Embryonic facial prominence (tissue), 1 donor: ENCODE measurements around the gene ARF6.
"Not testable (repeated sequence)": the region's sequence is repeated elsewhere in the genome, so short reads cannot be mapped to it uniquely, and the experiment has no call there.

Experiments
- DNase-seq: peaks from one replicate; pipeline ENCODE4 v3.0.0-alpha.2; 2016; ENCODE audit errors: extremely low spot score

The ARF6 gene

DNA sequence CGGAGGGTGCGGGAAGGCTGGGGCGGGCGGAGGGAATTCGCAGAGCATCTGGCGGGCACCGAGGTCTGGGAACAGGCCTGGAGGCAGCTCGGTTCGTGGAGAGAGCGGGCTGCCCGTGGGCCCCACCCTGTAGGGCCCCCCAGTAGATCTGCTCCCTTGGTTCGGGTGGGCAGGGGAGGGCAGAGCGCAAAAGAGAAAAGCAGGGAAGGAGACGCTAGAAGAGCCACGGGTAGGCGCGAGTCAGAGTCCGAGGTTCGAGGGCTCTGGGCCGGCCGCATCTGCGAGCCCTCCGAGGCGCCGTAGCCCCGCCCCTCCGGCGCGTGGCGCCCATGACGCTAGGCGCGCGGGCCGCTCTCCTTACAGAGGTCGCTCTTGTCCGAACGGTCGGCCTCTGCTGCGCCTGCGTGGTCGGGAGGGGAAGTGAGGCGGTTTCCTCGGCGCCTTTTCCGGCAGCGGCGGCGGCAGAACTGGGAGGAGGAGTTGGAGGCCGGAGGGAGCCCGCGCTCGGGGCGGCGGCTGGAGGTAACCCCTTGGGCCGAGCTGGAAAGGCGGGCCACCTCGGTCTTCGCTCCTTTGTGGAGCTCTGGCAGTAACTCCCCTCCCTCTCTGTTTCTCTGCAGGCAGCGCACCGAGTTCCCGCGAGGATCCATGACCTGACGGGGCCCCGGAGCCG is at the start of gene ARF6:
ARF6 (plus strand) TSS at position 447 of the 673 bp plus-strand sequence. CDS start 655 bp downstream, outside the sequence.
- peak; percentile 91 for DNase-seq

DNA sequence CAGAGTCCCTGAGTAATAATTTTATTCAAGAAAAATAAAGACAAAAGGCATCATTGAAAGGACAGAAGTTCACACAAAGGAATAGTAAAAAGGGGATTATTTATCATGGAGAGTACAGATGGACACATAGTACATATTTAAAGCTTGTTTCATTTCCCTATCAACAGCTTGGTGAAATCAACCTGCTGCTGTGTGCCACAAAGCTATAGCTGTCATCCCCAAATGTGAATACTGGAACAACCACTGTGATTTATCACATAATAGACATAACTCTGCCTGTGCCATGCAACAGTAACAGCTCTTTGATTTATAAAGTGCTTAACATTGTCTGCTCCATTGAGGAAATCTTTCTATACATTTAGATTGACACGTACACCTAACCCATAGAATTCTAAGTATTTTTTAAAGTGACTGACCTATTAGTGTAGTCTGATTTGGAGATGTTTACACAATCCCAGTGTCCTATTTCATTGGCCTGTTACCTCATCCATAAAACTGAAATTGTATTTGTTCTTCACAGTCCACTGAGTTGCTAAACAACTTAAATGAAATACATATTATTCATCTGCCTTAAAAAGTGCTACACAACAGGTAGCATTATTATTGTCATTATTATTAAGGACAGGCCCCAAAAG is 43.6 kb upstream of the ARF6 start:
- DNase-seq: no peak

- no peak for DNase-seq
These were observed 41.1 kb upstream of the ARF6 start for GRCh38 chr14:49851813-49852212.

DNA sequence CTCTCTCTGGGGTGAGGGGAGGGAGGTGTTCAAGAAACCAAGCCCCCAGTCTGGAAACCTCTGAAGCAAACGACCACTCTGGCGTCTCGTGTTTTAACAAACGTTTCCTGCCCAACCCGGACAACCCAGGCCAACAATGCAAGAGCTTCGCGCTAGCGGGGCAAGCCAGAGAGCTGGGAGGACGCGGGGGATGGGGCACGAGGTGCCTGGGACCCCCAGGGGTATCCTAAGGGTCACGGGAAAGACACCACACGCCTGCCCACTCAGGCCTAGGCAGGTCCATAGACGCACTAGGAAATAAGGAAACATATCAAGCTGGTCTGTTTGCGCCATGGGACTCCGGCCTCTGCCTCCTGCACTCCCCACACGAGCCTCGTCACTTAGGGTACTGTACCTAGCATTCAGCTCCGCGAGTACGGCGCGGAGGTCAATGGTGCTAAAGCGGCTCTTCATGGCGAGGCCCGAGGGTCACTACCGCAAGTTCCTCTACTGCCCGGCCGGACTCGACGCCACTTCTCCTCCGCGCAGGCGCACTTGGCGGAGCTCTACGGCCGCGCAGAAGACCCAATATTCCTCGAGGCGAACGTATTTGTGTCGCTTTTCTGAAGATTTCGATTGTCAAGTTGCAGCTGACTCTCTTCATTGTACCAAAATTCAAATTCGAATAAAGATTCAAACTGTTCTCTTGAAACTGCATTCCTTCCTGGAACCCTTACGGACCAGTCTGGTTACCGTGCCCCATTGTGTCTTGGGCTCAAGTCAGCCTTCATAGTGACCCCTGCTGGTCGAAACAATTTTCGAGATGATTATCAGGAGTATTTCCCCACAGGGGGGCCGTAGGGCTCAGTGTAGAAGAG is 40.4 kb upstream of the ARF6 start, which contains the start of gene NEMF:
NEMF (minus strand) TSS at position 488 of the 857 bp plus-strand sequence; CDS start at position 453, 35 bp downstream.
- DNase-seq: peak; percentile 81

DNA sequence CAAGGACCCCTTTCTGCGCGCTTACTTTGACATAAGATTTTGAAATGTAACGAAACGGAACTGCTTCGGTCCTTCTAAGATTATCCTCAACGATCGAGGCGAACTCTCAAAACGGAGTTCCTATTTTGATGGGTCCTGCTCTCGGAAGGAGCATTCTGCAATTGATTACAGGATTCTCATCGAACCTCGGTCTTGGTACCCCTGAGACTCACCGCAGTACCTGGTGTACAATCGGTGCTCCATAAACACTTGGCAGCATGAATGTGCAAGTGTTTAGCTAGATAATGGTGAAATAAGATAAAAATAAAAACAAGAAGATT is 39.8 kb upstream of the ARF6 start:
- DNase-seq: no peak

GRCh38 chr14:49853572-49854375 is 39.1 kb upstream of the ARF6 start:
- DNase-seq: no peak

DNA sequence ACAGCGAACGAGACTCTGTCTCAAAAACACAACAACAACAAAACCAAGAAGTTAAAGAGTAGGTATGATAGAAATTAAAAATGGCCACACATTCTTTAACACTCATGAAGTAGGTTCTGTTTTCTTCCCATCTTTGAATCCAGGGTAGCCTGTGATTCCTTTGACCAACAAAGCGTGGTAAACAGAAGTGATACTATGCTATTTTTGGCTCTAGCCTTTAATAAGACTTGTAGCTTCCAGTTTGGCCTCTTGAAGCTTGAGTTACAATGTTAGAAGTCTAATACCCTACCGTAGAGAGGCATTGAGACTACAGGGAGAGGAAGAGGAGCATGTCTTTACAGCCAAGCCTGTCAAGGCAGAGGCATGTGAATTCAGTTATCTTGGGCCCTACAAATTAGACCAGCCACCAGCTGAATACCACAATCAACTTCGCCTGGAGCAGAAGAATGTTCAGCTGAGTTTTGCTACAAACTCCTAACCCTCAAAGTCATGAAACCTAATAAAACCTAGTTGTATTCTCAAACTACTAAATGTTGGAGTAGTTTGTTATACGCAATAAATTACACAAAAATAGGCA is 35.4 kb upstream of the ARF6 start:
- DNase-seq: no peak

- no peak for DNase-seq
These were observed 34.5 kb upstream of the ARF6 start for GRCh38 chr14:49858383-49858782.

- DNase-seq: no peak
These were observed 31.7 kb upstream of the ARF6 start for GRCh38 chr14:49860988-49861698.

DNA sequence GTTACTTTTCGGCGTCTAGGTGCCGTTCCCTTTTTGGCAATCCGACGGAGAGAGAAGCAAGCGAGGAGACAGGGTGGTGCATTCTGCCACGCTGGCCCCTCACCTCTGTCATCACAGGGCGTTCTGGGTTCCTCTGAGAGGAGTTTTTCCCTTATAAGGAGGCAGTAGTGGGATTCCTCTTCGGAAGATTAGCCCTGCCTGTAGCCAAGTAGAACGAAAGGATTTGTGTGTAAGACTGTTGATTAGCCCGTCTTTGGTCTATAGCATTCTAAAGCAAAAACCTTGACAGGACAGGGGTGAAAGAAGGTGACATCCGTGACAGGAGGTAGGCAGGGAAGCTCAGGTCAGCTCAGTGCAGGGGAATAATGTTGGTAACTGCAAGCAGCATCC is 31.2 kb upstream of the ARF6 start:
- peak; percentile 51 for DNase-seq

DNA sequence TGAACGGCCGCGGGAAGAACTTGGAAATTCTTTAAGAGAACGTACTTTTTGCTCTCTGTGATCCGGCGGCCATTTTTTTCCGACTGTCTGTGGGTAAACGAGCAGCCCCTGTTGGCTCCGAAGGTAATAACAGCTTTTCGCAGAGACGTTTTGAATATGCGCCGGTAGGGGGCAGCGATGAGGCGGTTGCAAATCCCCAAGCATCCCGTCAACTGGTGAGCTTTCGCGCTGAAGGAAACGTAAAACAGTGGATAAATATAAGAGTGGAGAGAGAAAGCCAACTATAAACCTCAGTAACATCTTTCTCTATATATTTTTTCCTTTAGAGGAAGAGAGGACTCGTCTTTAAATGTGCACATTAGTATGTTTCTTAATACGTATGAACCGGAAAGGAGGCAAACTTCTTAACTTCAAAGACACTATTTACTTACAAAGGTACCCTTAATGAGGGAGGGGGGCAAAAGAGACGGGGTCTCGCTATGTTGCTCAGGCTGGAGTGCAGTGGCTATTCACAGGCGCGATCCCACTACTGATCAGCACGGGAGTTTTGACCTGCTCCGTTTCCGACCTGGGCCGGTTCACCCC is 30.7 kb upstream of the ARF6 start:
- DNase-seq: peak; percentile 88

GRCh38 chr14:49863487-49864281 is 29.2 kb upstream of the ARF6 start:
- DNase-seq: no peak

GRCh38 chr14:49865431-49865859 is 27.4 kb upstream of the ARF6 start:
- DNase-seq: no peak

- DNase-seq: peak; percentile 84
These were observed 24.8 kb upstream of the ARF6 start for GRCh38 chr14:49867831-49868719.

DNA sequence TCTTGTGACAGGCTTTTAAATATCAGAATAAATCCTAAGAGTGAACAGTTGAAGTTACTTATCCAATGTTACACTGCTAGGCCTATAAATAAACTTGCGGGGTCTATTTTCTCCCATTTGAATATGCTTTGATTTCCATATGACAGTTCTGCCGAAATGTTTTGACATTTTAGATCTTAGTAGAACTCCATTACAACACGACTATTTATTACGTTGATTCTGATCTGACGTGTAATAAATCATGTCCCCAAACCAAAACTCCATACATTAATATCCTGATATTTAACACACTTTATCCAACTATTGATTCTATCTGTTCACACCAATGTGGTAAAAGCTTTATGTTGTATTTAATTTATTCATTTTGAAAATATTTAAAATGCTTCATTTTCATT is 24.2 kb upstream of the ARF6 start:
- no peak for DNase-seq

DNA sequence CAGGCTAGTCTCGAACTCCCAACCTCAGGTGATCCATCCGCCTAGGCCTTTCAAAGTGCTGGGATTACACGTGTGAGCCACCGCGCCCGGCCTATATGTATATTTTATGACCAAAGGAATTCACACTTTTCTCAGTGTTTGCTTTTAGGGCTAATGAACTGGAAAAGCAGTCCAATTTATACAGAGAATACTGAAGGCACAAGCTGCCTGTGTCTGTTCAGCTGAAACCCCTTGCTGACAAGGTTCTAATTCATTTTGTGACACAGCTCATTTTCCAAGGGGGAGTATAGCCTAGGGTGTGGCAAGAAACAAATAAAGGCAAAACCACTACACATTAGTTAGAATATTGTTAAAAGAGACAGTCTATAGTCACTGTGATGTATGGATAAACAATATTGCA is 22.0 kb upstream of the ARF6 start:
- DNase-seq: no peak

- not testable (repeated sequence) for DNase-seq
These were observed 19.3 kb upstream of the ARF6 start for GRCh38 chr14:49873548-49873947.

GRCh38 chr14:49875640-49876198 is 17.2 kb upstream of the ARF6 start:
- no peak for DNase-seq
